Measurements from ENCODE around the gene KCNQ2.

- TF ChIP-seq POLR2A (IDR thresholded peaks at IDR 0.05) (no peak), CTCF (IDR thresholded peaks at IDR 0.05) (no peak), POLR2AphosphoS5 (IDR thresholded peaks at IDR 0.05) (no peak), EP300 (IDR thresholded peaks at IDR 0.05) (no peak)
Observed at GRCh38 chr20:63413963-63414684, 58.3 kb downstream of the KCNQ2 start.

Measured in gastroesophageal sphincter (tissue), 3 donors.